Stimulated activated CD8-positive, alpha-beta memory T cell treated with anti-CD3 and anti-CD28 coated beads, Interleukin-7, amount 100 ng/mL, for 4 hours (primary cell): Measurements from ENCODE around the gene LSAMP.

Experiments
- DNase-seq, 2 donors: peaks; one replicate each; pipeline ENCODE4 v3.0.0-alpha.2; 2020; ENCODE audit warnings: low read depth in 2 of 2

LSAMP gene

DNA sequence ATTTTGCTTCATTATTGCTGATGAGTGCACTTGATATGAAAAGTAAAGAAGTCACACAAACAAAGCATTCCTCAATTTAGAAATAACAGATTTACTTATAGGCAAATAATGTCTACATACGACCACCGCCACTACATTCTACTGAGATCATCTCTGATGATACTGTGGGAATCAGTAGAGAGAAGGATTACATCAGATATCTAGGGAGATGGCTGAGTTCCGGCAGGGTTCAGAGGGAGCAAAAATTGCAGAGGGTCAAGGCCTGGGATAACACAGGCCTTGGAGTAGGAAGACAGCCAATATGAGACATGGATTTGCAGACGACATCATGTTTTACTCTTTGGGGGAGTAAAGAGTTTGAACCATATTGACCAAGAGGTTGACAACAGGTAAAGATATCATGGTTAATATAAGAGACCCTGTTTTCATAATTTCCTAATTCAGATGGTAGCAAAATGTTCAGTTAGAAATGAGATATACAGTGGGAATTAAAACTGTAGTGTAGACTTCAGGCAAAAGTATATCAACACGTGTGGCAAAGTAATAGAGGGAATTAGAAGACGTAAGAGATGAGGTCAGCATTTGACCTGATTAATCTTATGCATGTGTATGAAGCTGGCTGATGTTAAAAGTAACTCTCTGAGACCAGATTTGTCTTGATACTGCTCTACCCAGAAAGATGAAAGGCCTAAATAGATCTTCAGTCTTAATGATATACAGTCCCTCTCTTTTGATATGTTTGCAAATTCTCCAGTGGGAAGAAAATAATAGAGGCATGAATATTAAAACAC, 15.6 kb downstream of the LSAMP start:
- no peak for DNase-seq

DNA sequence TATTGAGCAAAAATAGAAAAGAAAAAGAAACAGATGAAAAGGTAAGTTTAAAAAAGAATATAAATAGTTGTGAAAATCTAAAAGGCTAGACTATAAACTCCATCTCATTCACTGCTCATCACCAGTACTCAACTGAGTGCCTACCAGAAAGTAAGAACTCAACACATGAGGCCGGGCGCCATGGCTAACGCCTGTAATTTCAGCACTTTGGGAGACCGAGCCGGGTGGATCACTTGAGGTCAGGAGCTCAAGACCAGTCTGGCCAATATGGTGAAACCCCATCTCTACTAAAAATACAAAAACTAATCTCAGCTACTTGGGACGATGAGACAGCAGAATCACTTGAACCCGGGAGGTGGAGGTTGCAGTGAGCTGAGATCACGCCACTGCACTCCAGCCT, 19.3 kb downstream of the LSAMP start:
- DNase-seq = no peak

DNA sequence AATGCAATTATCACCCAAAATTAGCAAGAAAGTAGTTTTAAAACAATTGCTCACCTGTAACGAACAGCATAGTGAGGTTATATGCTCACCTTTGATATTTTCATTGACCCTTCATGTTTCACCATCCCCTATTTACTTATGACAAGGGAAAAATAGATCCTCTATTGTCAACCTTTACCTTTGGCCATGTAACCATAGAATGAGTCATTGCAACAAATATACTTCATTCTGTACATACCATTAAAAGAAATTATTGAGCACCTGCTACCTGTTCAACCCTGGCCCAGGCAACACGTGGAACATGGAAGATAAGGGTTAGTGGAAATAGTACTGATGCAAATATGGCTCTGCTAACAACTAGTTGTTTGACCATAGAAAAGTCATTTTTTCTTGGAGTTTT, 20.2 kb downstream of the LSAMP start:
- DNase-seq = no peak

- DNase-seq = no peak
Measured at GRCh38 chr3:116423945-116424344, 21.3 kb downstream of the LSAMP start.

GRCh38 chr3:116423374-116423773, 21.9 kb downstream of the LSAMP start:
- DNase-seq = no peak

DNA sequence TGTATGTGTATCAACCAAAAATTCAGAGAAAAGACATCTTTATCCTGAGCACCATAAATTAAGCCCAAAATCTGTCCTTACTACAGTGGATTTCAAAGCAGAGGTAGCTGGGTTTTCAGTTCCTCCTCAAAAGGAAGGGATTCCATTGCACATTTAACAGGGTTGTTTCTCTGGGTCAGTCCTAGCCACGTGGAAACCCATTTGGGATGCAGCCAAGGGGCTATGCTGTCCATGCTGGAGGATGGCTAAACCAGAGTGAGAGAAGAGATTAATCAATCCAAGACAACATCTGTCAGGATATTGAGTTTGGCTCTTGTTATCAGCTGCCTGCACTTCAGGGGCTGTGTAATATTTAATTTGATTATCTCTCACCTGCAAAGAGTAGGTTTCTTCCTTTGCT, 28.1 kb downstream of the LSAMP start:
- DNase-seq = no peak

DNA sequence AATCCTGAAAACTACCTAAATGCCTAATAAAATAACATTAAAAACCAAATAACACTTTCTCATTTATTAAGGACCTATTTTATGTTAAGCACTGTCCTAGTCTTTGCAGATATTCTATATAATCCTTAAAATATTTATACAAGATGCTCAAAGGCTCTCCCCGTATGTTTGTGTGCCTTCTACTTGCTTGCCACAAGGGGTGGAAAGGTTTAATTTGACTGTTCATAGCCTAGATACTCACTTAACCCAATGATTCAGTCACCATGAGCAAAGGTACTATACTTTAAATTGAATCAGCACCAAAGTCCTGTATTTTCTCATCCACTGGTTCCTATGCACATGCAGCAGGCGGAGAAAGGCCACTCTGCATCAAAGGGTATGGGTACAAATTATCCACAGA, 32.0 kb downstream of the LSAMP start:
- DNase-seq = no peak

- no peak for DNase-seq
Measured at GRCh38 chr3:116408473-116408872, 36.8 kb downstream of the LSAMP start.

DNA sequence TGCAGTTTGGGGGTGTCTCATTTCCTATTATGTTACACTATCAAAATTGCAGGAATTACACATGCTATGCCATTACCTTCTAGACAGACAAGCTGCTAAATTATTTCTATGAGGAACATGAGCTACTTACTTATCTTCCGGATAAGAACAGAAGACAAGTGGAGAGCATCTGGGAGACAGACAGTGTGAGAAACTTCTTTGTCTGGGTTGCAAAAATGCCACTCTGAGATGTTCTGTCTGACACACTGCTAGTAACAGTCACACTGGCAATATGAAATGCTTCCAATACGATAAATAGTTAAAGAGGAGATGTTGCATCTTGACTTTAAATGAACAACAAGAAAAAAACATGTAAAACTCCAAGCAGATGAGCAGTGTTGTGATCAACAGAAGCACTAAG, 40.1 kb downstream of the LSAMP start:
- DNase-seq = no peak

DNA sequence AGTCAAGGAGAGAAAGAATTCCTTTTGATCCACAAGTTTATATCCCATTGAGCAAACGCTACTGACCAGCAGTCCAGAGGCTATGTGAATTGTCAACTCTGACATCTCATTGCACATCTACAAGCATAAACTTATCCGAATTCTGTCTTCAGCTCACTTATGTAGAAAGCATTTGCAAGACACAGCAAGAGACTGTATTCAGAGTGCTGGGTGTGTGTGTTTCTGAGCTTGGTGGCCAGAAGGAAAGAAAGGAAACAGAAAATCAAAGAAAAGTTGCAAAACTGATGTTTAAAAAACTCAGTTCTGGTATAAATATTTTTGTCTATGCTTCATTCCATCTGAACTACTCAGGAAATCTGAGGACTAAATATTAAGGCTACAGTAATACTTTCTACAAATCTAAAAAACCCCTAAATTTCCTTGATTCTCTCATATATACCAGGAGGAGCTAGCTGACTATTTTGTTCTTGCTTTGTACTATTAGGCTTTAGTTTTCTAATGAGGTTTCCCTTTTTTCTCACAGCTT, 45.5 kb downstream of the LSAMP start:
- DNase-seq = no peak

GRCh38 chr3:116394365-116394764, 50.9 kb downstream of the LSAMP start:
- DNase-seq = no peak

GRCh38 chr3:116393199-116393598, 52.1 kb downstream of the LSAMP start:
- DNase-seq = no peak

- no peak for DNase-seq
Measured at GRCh38 chr3:116392291-116392690, 53.0 kb downstream of the LSAMP start.

GRCh38 chr3:116391296-116392201, 53.7 kb downstream of the LSAMP start:
- no peak for DNase-seq

- DNase-seq = no peak
Measured at GRCh38 chr3:116390318-116390717, 55.0 kb downstream of the LSAMP start.

DNA sequence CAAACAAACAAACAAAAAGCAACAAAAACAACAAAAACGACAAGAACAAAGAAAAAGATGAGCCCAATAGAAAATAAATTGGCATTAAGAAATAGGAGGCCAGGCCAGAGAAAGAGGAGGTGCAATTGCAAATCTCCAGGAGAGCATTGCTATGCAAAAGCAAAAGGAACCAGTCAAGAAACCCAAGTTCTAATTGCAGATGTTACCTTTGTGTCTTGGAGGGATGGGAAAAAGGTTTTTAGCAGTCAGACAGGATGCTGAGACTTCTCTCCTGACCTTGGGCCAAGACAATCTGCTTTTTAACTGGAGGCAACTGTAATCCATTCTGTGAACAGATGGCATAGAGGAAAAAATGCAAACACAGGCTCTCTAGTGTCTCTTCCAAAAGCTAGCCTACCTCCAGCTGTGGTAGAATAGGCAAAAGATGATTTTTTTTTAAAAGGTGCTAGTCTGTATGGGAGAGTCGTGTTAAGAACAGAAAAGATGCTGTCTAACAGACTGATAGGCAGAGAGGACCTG, 56.4 kb downstream of the LSAMP start:
- no peak for DNase-seq

GRCh38 chr3:116386168-116386567, 59.1 kb downstream of the LSAMP start:
- no peak for DNase-seq

- no peak for DNase-seq
Measured at GRCh38 chr3:116384717-116385116, 60.6 kb downstream of the LSAMP start.

DNA sequence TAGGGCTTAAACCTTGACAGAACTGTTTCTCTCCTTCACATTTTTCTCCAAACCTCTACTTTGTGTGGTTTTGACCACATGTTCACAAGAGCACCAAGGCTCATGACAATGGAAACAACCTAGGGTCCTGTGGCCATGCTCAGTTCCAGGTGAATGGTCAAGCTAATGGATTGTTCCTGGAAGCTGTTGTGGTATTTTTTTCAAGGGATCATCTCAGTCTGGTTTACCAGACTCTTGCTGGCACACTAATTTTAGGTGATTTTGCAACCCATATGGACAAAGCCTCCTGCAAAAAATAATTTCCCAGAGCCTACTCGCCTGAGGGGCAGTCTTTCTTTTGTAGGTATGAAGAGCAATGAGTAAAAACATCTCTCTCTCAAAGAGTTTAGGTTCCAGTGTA, 67.2 kb downstream of the LSAMP start:
- DNase-seq = no peak

DNA sequence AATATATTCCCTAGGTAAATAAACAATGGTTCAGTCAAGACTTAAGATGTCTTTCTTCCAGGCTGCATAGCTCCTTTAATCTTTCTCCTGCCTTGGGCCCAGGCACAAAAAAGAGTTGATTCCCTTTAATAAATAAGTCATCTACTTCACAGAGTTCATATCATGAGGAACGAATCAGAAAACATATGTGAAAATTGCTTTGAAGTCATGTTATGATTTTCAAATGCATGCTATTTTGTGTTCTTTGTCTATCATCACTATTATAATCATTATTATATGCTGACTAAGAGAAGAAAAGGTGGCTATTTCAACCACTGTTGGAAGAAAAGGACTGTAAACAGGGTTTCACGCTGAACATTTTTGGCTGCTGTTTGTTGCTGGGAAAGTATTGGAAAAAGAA, 70.4 kb downstream of the LSAMP start:
- DNase-seq = no peak

- DNase-seq = no peak
Measured at GRCh38 chr3:116367761-116368395, 77.4 kb downstream of the LSAMP start.

- no peak for DNase-seq
Measured at GRCh38 chr3:116356056-116356455, 89.2 kb downstream of the LSAMP start.
